Suprapubic skin (tissue), 3 donors: ENCODE data around the gene DAPL1.

Experiments used
- EP300 ChIP-seq: sonication (generic); formaldehyde crosslinking; IDR thresholded peaks from one replicate; pipeline ENCODE4 v1.6.1; 2017; ENCODE audit warnings: antibody characterized with exemption
- POLR2A ChIP-seq, 2 donors: fragments of 450-650 bp; IDR thresholded peaks; one replicate each; pipeline ENCODE4 v1.6.1; 2017; ENCODE audit warnings: antibody characterized with exemption in 2 of 2, mild to moderate bottlenecking in 2 of 2, moderate library complexity in 2 of 2
- TF ChIP-seq, protein P1 (sequence below), 2 donors: fragments of 200-600 bp in 1 of 2; fragments of 450-650 bp in 1 of 2; sonication (generic) in 1 of 2; IDR thresholded peaks; one replicate each; pipeline ENCODE4 v1.5.1; 2016 to 2019; ENCODE audit warnings: antibody characterized with exemption in 2 of 2, mild to moderate bottlenecking in 1 of 2, moderate library complexity in 1 of 2

DNA sequence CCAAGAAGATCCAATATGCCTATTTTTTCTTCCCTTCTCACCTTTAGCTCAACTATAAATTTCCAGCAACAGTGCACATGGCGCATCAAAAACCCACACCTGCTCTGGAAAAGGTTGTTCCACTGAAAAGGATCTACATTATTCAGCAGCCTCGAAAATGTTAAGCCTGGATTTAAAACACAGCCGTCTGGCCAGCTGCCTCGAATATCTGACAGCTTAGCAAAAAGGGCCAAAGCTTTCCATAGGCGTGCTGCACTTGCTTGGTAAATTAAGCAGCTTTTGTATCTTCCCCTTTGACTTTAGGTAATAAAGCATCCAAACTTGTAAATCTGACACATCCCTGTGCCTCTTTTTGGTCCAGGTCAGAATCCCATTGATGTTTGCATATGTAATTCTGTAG is 20.5 kb downstream of the DAPL1 start:
- TF ChIP-seq, protein P1, sequence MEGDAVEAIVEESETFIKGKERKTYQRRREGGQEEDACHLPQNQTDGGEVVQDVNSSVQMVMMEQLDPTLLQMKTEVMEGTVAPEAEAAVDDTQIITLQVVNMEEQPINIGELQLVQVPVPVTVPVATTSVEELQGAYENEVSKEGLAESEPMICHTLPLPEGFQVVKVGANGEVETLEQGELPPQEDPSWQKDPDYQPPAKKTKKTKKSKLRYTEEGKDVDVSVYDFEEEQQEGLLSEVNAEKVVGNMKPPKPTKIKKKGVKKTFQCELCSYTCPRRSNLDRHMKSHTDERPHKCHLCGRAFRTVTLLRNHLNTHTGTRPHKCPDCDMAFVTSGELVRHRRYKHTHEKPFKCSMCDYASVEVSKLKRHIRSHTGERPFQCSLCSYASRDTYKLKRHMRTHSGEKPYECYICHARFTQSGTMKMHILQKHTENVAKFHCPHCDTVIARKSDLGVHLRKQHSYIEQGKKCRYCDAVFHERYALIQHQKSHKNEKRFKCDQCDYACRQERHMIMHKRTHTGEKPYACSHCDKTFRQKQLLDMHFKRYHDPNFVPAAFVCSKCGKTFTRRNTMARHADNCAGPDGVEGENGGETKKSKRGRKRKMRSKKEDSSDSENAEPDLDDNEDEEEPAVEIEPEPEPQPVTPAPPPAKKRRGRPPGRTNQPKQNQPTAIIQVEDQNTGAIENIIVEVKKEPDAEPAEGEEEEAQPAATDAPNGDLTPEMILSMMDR (IDR thresholded peaks at IDR 0.05): no peak
- TF ChIP-seq EP300: no peak
- no peak for TF ChIP-seq POLR2A (IDR thresholded peaks at IDR 0.05)
